Naive thymus-derived CD8-positive, alpha-beta T cell (primary cell): ENCODE measurements around the gene NDRG3. TPM values are rescaled to one million over a fixed set of nuclear protein-coding genes. Genes with fewer than 3 reads are reported as not detected.

Experiments used
- ATAC-seq, 2 donors: fragments of 150-1000 bp; cut with Tn5 transposase in 1 of 2; sonication (Bioruptor Pico), chemical (Tn5 transposase) in 1 of 2; 1 replicate in 1 of 2; 2 replicates in 1 of 2; pipeline ENCODE4 v1.10.0; 2021; ENCODE audit warnings: mild to moderate bottlenecking in 2 of 2, moderate library complexity in 2 of 2
- POLR2A ChIA-PET: fragments of 350-600 bp; sonication (Branson Sonifier 250); formaldehyde crosslinking; loops from one replicate; lab custom pipeline; 2021; ENCODE audit warnings: antibody characterized with exemption; lab: Charles Lee
- DNase-seq, 10 donors: peaks; one replicate each; pipeline versions ENCODE4 v3.0.0 to v3.0.0-alpha.2; 2020 to 2022
- H3K27ac Mint-ChIP-seq, 10 donors: one replicate each; pipeline ENCODE4 v1.8.0; 2020 to 2022; ENCODE audit warnings: mild to moderate bottlenecking in 10 of 10, mixed read lengths in 10 of 10, moderate library complexity in 4 of 10, inconsistent platforms in 1 of 10
- H3K27me3 Mint-ChIP-seq, 5 donors: one replicate each; pipeline ENCODE4 v1.8.0; 2021 to 2022; ENCODE audit warnings: mixed read lengths in 5 of 5
- H3K36me3 Mint-ChIP-seq, 3 donors: one replicate each; pipeline ENCODE4 v1.8.0; 2020 to 2022; ENCODE audit warnings: mixed read lengths in 3 of 3, mild to moderate bottlenecking in 2 of 3, inconsistent platforms in 1 of 3
- H3K4me1 Mint-ChIP-seq, 4 donors: one replicate each; pipeline ENCODE4 v1.8.0; 2021 to 2022; ENCODE audit warnings: mixed read lengths in 4 of 4
- H3K4me3 Mint-ChIP-seq, 10 donors: one replicate each; pipeline ENCODE4 v1.8.0; 2020 to 2022; ENCODE audit warnings: mild to moderate bottlenecking in 10 of 10, mixed read lengths in 10 of 10, moderate library complexity in 6 of 10, inconsistent platforms in 1 of 10
- H3K9me3 Mint-ChIP-seq, 9 donors: one replicate each; pipeline ENCODE4 v1.8.0; 2020 to 2022; ENCODE audit warnings: mixed read lengths in 9 of 9, mild to moderate bottlenecking in 3 of 9, inconsistent platforms in 1 of 9, moderate library complexity in 1 of 9
- polyA plus RNA-seq, 3 donors: library from polyadenylated mRNA; unstranded; fragments of 300-500 nt; fragmentation: Illumina TruSeq; gene quantifications; one replicate each; pipeline ENCODE4 v1.2.3, GENCODE V29; 2021
- total RNA-seq, 8 experiments: library from RNA in 2 of 8; stranded (reverse) in 2 of 8; gene quantifications; one replicate each; pipeline ENCODE4 v1.2.3 and lab custom pipeline; 2021 to 2026

NDRG3 gene
- total and polyA plus RNA-seq, 5 experiments from 2014 or later, result 28.9 to 44.5 (median 40.0) TPM

DNA sequence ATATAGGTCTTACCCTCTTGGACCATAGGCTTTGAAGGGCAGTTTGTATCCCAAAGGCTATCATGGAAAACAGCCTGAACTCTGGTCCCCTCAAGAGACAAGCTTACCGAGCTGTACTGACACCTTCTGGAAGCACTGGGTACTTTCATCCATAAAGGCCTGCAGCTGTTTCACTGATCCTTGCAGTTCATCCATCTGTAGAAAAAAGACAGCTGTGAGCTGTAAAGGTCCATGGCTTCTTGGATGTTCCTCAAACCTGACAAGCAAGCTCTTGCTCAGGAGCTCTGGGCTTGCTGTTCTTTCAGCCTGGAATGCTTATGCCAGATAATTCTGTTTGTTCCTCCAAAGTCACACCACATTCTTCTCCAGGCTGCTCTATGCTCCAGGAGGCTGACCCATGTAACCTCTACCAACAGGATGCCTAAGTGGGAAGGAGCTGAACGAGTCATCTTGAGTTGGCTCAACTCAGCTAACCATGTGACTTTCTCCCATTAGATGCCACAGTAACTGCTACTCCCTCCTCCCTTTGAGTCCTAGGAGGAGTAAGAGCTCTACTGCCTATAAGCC is 8.8 kb upstream of the NDRG3 start:
- H3K27ac Mint-ChIP-seq, result peak overlapping the region in 2 of 10 donors; percentile 13 to 68
- H3K9me3 Mint-ChIP-seq, result no peaks in the 10 kb centered on the region
- no peak overlapping the region for H3K4me3 Mint-ChIP-seq
- no peaks in the 10 kb centered on the region for H3K27me3 Mint-ChIP-seq
- peak; percentile 80 for ATAC-seq
- H3K36me3 Mint-ChIP-seq, result peaks cover 4 to 58% (median 21%) of the 10 kb centered on the region in 3 donors
- H3K4me1 Mint-ChIP-seq, result peaks cover 0 to 23% (median 0%) of the 10 kb centered on the region in 4 donors
- peak in 7 of 10 donors; percentile 26 to 55 (median 43) for DNase-seq
- POLR2A ChIA-PET, result interaction anchor here (0.9 to 1.1 kb wide), 2 partner anchors 23 to 181 kb away, joined by 3 to 4 read pairs; partner anchors contain the start of gene TGIF2

DNA sequence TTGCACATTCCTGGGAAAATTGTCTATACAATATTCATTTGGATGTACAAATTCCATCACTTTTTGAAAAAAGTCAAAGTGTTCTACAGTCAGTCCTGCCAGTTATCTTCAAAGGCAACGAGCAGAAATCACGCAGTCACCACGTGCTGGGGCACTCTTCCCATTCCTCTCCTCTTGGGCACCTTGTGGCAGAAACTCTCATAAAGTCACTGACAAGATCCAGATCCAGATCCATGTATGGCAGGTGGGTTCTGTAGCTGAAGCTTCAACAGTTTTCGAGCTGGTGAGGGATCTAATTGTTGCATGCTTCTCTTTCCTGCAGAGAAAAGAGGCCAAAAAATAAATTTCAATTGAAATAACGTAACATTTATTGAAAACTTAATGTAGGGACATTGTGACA is 6.7 kb upstream of the NDRG3 start:
- peaks cover 2 to 50% (median 18%) of the 10 kb centered on the region in 3 donors for H3K36me3 Mint-ChIP-seq
- H3K4me3 Mint-ChIP-seq, result no peak overlapping the region
- DNase-seq (no peak), ATAC-seq (no peak)
- no peaks in the 10 kb centered on the region for H3K9me3 Mint-ChIP-seq
- POLR2A ChIA-PET, result interaction anchor here (0.7 kb wide), 1 partner anchor 190 kb away, joined by 4 read pairs; no protein-coding TSS in a partner anchor
- no peak overlapping the region for H3K27ac Mint-ChIP-seq
- H3K27me3 Mint-ChIP-seq, result no peaks in the 10 kb centered on the region
- peaks cover 0 to 18% (median 0%) of the 10 kb centered on the region in 4 donors for H3K4me1 Mint-ChIP-seq

DNA sequence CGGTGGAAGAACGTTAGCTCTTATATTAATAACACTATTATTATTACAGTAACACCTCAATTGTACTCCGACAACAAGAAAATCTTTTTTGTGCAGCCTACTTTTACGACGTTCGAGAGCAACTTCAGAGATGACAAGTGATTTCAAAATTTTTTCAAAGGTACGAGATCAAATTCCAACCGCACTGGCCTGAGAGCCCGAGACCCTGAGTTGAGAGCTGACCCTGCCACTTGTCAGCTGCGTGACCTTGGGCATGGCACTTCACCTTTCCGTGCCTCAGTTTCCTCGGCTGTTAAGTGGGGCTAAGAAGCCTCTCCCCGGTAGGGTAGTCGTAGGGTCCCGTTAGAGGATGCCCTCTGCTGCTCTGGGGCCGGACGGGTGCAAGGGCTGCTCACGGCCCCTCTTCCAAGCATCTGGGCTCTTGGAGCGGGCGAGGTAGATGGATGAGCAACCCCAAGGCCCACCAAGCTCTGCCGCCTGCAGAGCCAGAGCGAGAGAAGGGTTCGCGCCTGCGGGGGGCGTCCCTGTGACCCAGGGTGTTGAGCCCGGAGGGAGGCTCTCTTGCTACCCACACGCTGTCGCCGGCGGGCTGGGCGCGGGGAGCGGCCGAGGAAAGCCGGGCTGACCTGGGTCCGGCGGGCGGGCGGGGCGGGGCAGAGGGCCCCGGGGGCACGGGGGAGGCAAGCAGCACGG is 510 bp downstream of the NDRG3 start:
- peak in 1 of 10 donors; percentile 2 for DNase-seq
- Mint-ChIP-seq H3K4me1 (peaks cover 12 to 35% (median 27%) of the 10 kb centered on the region in 4 donors), H3K4me3 (peak overlapping the region; percentile 80 to 92 (median 90)), H3K27ac (peak overlapping the region; percentile 71 to 90 (median 80)), H3K27me3 (no peaks in the 10 kb centered on the region), H3K9me3 (no peaks in the 10 kb centered on the region), H3K36me3 (no peaks in the 10 kb centered on the region)
- peak; percentile 37 to 40 for ATAC-seq
- POLR2A ChIA-PET, result interaction anchor here (0.9 to 5.7 kb wide), 8 partner anchors 8 to 140 kb away, joined by 3 to 65 read pairs (median 4); partner anchors contain the start of genes DSN1, RAB5IF and SLA2

GRCh38 chr20:36744764-36745191 is 1.1 kb downstream of the NDRG3 start:
- ATAC-seq (no peak), DNase-seq (no peak)
- no peaks in the 10 kb centered on the region for H3K27me3 Mint-ChIP-seq
- H3K36me3 Mint-ChIP-seq, result no peaks in the 10 kb centered on the region
- H3K4me3 Mint-ChIP-seq, result peak overlapping the region; percentile 80 to 92 (median 90)
- H3K4me1 Mint-ChIP-seq, result peaks cover 12 to 35% (median 27%) of the 10 kb centered on the region in 4 donors
- H3K27ac Mint-ChIP-seq, result peak overlapping the region in 9 of 10 donors; percentile 2 to 90 (median 82)
- no peaks in the 10 kb centered on the region for H3K9me3 Mint-ChIP-seq
- POLR2A ChIA-PET, result interaction anchor here (0.9 to 5.7 kb wide), 5 partner anchors 11 to 139 kb away, joined by 3 to 65 read pairs (median 5); partner anchors contain the start of genes DSN1, RAB5IF and SLA2

DNA sequence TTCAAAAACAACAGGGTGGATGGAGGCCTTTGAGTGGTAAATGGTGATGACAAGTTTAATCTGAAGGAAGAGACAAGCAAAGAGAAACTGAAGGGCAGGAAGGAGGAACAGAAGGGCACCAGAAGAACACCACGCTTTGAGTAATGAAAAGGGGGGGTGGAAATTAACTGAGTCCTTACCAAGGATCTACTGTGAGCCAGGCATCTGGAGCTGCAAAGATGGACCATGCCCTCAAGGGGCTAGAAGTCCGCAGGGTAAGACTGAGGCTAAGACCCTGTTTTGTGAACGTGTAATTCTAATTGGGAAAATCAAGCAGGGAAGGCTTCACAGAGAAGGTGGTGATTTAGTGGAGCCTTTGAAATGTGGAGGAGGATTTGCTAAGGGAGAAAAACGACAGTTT is 1.6 kb downstream of the NDRG3 start:
- H3K27me3 Mint-ChIP-seq, result no peaks in the 10 kb centered on the region
- H3K9me3 Mint-ChIP-seq, result no peaks in the 10 kb centered on the region
- POLR2A ChIA-PET, result interaction anchor here (0.7 to 5.7 kb wide), 5 partner anchors 10 to 138 kb away, joined by 3 to 65 read pairs (median 3); partner anchors contain the start of gene DSN1
- H3K36me3 Mint-ChIP-seq, result no peaks in the 10 kb centered on the region
- H3K4me1 Mint-ChIP-seq, result peaks cover 12 to 35% (median 27%) of the 10 kb centered on the region in 4 donors
- DNase-seq (no peak), ATAC-seq (no peak)
- peak overlapping the region; percentile 46 to 90 (median 78) for H3K4me3 Mint-ChIP-seq
- peak overlapping the region in 8 of 10 donors; percentile 2 to 90 (median 82) for H3K27ac Mint-ChIP-seq

DNA sequence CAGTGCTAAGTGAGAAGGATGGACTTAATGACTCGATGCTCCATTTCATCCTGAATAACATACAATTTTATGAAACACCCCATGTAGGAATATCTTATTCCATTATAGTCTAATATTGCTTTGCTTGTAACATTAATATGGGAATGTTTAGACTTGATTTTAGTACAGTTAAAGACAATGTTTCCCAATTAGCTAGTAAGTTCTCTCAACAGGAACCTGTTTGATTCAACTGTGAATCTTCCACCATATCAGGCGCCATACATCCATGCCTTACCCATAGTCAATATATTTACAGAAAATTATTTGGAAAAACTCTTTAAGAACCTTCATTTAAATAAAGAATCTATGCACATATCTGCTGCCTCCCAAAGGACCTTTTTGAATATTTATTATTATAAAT is 3.3 kb downstream of the NDRG3 start:
- Mint-ChIP-seq H3K4me3 (no peak overlapping the region), H3K27ac (no peak overlapping the region), H3K27me3 (no peaks in the 10 kb centered on the region), H3K36me3 (no peaks in the 10 kb centered on the region), H3K4me1 (peaks cover 12 to 35% (median 27%) of the 10 kb centered on the region in 4 donors), H3K9me3 (no peaks in the 10 kb centered on the region)
- POLR2A ChIA-PET, result interaction anchor here (1.1 to 5.7 kb wide), 2 partner anchors 9 to 13 kb away, joined by 4 to 65 read pairs; no protein-coding TSS in a partner anchor
- DNase-seq, result no peak
- no peak for ATAC-seq

GRCh38 chr20:36741072-36741471 is 4.8 kb downstream of the NDRG3 start:
- POLR2A ChIA-PET, result interaction anchor here (0.5 to 0.8 kb wide), 2 partner anchors 11 to 136 kb away, joined by 3 read pairs; partner anchors contain the start of gene RAB5IF
- H3K27ac Mint-ChIP-seq, result peak overlapping the region in 3 of 10 donors; percentile 12 to 45 (median 30)
- no peak overlapping the region for H3K4me3 Mint-ChIP-seq
- ATAC-seq (no peak), DNase-seq (no peak)
- no peaks in the 10 kb centered on the region for H3K27me3 Mint-ChIP-seq
- H3K36me3 Mint-ChIP-seq, result no peaks in the 10 kb centered on the region
- peaks cover 15 to 39% (median 28%) of the 10 kb centered on the region in 4 donors for H3K4me1 Mint-ChIP-seq
- H3K9me3 Mint-ChIP-seq, result no peaks in the 10 kb centered on the region

DNA sequence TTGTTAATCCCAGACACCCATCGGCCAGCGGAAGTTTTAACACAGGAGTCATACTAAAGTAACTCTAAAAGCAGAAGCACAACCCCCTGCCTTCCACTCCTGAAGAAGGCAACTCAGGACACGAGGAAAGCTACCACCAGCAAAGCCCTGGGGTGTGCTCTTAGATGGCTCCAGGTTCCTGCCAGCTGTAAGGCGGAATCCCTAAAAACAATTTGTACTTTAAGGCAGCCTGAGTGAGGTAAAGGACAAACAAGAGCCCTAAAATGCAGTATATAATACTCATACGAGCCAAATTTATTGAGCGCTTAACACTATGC is 8.7 kb downstream of the NDRG3 start:
- Mint-ChIP-seq H3K9me3 (no peaks in the 10 kb centered on the region), H3K4me3 (no peak overlapping the region), H3K27ac (peak overlapping the region in 2 of 10 donors; percentile 69 to 73), H3K27me3 (no peaks in the 10 kb centered on the region), H3K4me1 (peaks cover 21 to 49% (median 33%) of the 10 kb centered on the region in 4 donors), H3K36me3 (no peaks in the 10 kb centered on the region)
- ATAC-seq (no peak), DNase-seq (no peak)
- POLR2A ChIA-PET, result interaction anchor here (0.8 kb wide), 1 partner anchor 9 kb away, joined by 3 read pairs; the partner anchor contains the start of gene NDRG3

GRCh38 chr20:36736451-36737182 is 9.3 kb downstream of the NDRG3 start:
- POLR2A ChIA-PET, result interaction anchor here (0.8 to 5.6 kb wide), 2 partner anchors 8 to 10 kb away, joined by 3 to 65 read pairs; partner anchors contain the start of gene NDRG3
- H3K27me3 Mint-ChIP-seq, result no peaks in the 10 kb centered on the region
- DNase-seq (no peak), ATAC-seq (no peak)
- H3K36me3 Mint-ChIP-seq, result no peaks in the 10 kb centered on the region
- H3K9me3 Mint-ChIP-seq, result no peaks in the 10 kb centered on the region
- H3K4me1 Mint-ChIP-seq, result peaks cover 19 to 45% (median 30%) of the 10 kb centered on the region in 4 donors
- no peak overlapping the region for H3K4me3 Mint-ChIP-seq
- peak overlapping the region in 7 of 10 donors; percentile 20 to 73 (median 67) for H3K27ac Mint-ChIP-seq

- POLR2A ChIA-PET, result interaction anchor here (1.1 to 5.6 kb wide), 3 partner anchors 12 to 42 kb away, joined by 4 to 65 read pairs (median 9); partner anchors contain the start of genes DSN1 and NDRG3
- Mint-ChIP-seq H3K4me1 (peaks cover 20 to 43% (median 31%) of the 10 kb centered on the region in 4 donors), H3K36me3 (peaks cover 0 to 4% (median 0%) of the 10 kb centered on the region in 3 donors), H3K27me3 (no peaks in the 10 kb centered on the region), H3K27ac (peak overlapping the region in 8 of 10 donors; percentile 25 to 91 (median 81)), H3K4me3 (peak overlapping the region in 1 of 10 donors; percentile 72), H3K9me3 (no peaks in the 10 kb centered on the region)
- DNase-seq (no peak), ATAC-seq (no peak)
Observed at GRCh38 chr20:36732456-36732855, 13.4 kb downstream of the NDRG3 start.

GRCh38 chr20:36728986-36729385 is 16.9 kb downstream of the NDRG3 start:
- DNase-seq (peak in 2 of 10 donors; percentile 3 to 6), ATAC-seq (no peak)
- Mint-ChIP-seq H3K27me3 (no peaks in the 10 kb centered on the region), H3K4me3 (no peak overlapping the region), H3K27ac (peak overlapping the region in 1 of 10 donors; percentile 8), H3K4me1 (peaks cover 10 to 23% (median 15%) of the 10 kb centered on the region in 4 donors), H3K36me3 (peaks cover 0 to 4% (median 0%) of the 10 kb centered on the region in 3 donors), H3K9me3 (no peaks in the 10 kb centered on the region)
- POLR2A ChIA-PET, result no interaction called here

- peak overlapping the region in 1 of 10 donors; percentile 66 for H3K27ac Mint-ChIP-seq
- H3K36me3 Mint-ChIP-seq, result peaks cover 0 to 8% (median 0%) of the 10 kb centered on the region in 3 donors
- no peaks in the 10 kb centered on the region for H3K9me3 Mint-ChIP-seq
- H3K4me1 Mint-ChIP-seq, result peaks cover 0 to 5% (median 3%) of the 10 kb centered on the region in 4 donors
- no peaks in the 10 kb centered on the region for H3K27me3 Mint-ChIP-seq
- ATAC-seq, result no peak
- H3K4me3 Mint-ChIP-seq, result no peak overlapping the region
- POLR2A ChIA-PET, result interaction anchor here (0.6 to 1.1 kb wide), 2 partner anchors 20 to 97 kb away, joined by 3 read pairs; partner anchors contain the start of gene NDRG3
- no peak for DNase-seq
Observed at GRCh38 chr20:36726168-36726567, 19.7 kb downstream of the NDRG3 start.
